PC-3 (cell line): ENCODE measurements around the gene UTS2R. TPM values are rescaled to one million over a fixed set of nuclear protein-coding genes. Genes with fewer than 3 reads are reported as not detected.

Experiments
- ATAC-seq: fragments of 200-7000 bp; cut with Tn5 transposase; 2 replicates; pipeline ENCODE4 v1.9.1; 2020; ENCODE audit warnings: mild to moderate bottlenecking, moderate library complexity
- BruUV-seq: library from RNA; stranded (reverse); fragments of 400-500 nt; replicated peaks from 2 replicates; lab custom pipeline; 2021; lab: Mats Ljungman, UMichigan
- CTCF ChIA-PET: fragments of 300-600 bp; sonication (Branson Sonifier 250); formaldehyde crosslinking; loops from one replicate; lab custom pipeline; 2022; ENCODE audit warnings: antibody characterized with exemption; lab: Charles Lee
- POLR2A ChIA-PET: fragments of 300-600 bp; sonication (Branson Sonifier 250); formaldehyde crosslinking; loops from one replicate; lab custom pipeline; 2022; ENCODE audit warnings: antibody characterized with exemption; ENCODE audit not compliant: unreplicated experiment; lab: Charles Lee
- DNase-seq: peaks from one replicate; pipeline ENCODE4 v3.0.0-alpha.2; 2015
- H2AFZ ChIP-seq: fragments of 300-600 bp; sonication (generic); 2 replicates; pipeline ENCODE4 v1.6.0; 2016; ENCODE audit warnings: antibody characterized with exemption, low read length
- H3F3A ChIP-seq: fragments of 300-600 bp; sonication (generic); one replicate; pipeline ENCODE4 v1.6.0; 2017; ENCODE audit warnings: antibody characterized with exemption, low read length, control low read depth, mild to moderate bottlenecking; ENCODE audit not compliant: unreplicated experiment
- H3K27ac ChIP-seq: fragments of 300-600 bp; sonication (generic); 2 replicates; pipeline ENCODE4 v1.5.1; 2016; ENCODE audit warnings: mild to moderate bottlenecking, low read length
- H3K27me3 ChIP-seq: fragments of 300-600 bp; sonication (generic); 2 replicates; pipeline ENCODE4 v1.6.1; 2016; ENCODE audit warnings: low read length, mixed read lengths
- H3K36me3 ChIP-seq: fragments of 300-600 bp; sonication (generic); 2 replicates; pipeline ENCODE4 v1.6.1; 2016; ENCODE audit warnings: low read depth, mixed run types, low read length, mixed read lengths
- H3K4me1 ChIP-seq: fragments of 300-600 bp; sonication (generic); 2 replicates; pipeline ENCODE4 v1.5.1; 2016; ENCODE audit warnings: low read length; ENCODE audit not compliant: insufficient read depth
- H3K4me2 ChIP-seq: fragments of 300-600 bp; sonication (generic); 2 replicates; pipeline ENCODE4 v1.6.0; 2016; ENCODE audit warnings: low read length
- H3K4me3 ChIP-seq: fragments of 300-600 bp; sonication (generic); 2 replicates; pipeline ENCODE4 v1.5.1; 2016; ENCODE audit warnings: mild to moderate bottlenecking, low read length, mixed read lengths
- H3K79me2 ChIP-seq: fragments of 300-600 bp; sonication (generic); 2 replicates; pipeline ENCODE4 v1.6.1; 2017; ENCODE audit warnings: low read length, mixed read lengths
- H3K9ac ChIP-seq: fragments of 300-600 bp; sonication (generic); 2 replicates; pipeline ENCODE4 v1.6.0; 2016; ENCODE audit warnings: mild to moderate bottlenecking, low read length
- H3K9me2 ChIP-seq: fragments of 300-600 bp; sonication (generic); replicated peaks from 2 replicates; pipeline ENCODE4 v1.6.1; 2016; ENCODE audit warnings: mixed run types, low read length, mixed read lengths
- H3K9me3 ChIP-seq: fragments of 300-600 bp; sonication (generic); 2 replicates; pipeline ENCODE4 v1.6.1; 2016; ENCODE audit warnings: low read length, mixed read lengths
- H4K20me1 ChIP-seq: fragments of 300-600 bp; sonication (generic); 2 replicates; pipeline ENCODE4 v1.6.1; 2016; ENCODE audit warnings: low read length, mixed read lengths
- CTCF ChIP-seq: fragments of 300-600 bp; sonication (generic); conservative IDR thresholded peaks from 2 replicates; pipeline ENCODE4 v1.5.1; 2017; ENCODE audit warnings: antibody characterized with exemption, low read depth, mild to moderate bottlenecking, low read length
- EZH2 ChIP-seq: fragments of 300-600 bp; sonication (generic); IDR thresholded peaks from one replicate; pipeline ENCODE4 v1.6.1; 2017; ENCODE audit warnings: antibody characterized with exemption, mild to moderate bottlenecking, low read length; ENCODE audit not compliant: unreplicated experiment
- EZH2phosphoT487 ChIP-seq: fragments of 300-600 bp; sonication (generic); IDR thresholded peaks from 2 replicates; pipeline ENCODE4 v1.6.1; 2018; ENCODE audit warnings: mild to moderate bottlenecking, antibody characterized with exemption, low read length, borderline replicate concordance
- intact Hi-C: fragments of 100-400 bp; cut with micrococcal nuclease; formaldehyde crosslinking; loops from 2 replicates; pipeline ENCODE4 v1.9.0; 2023
- total RNA-seq: library from RNA; depleted of rRNA; stranded (reverse); fragments of >200 nt; gene quantifications from 2 replicates; pipeline ENCODE4 v1.2.3, GENCODE V29; 2014

Gene UTS2R
- total RNA-seq, 1 experiment from 2014 or later, result not detected

GRCh38 chr17:82325286-82326180, 46.0 kb upstream of the UTS2R start:
- peaks cover 3% of the 10 kb centered on the region for H3F3A ChIP-seq
- BruUV-seq, result no TSS peak
- intact Hi-C loops, result no loop called here
- TF ChIP-seq CTCF (no peak), EZH2phosphoT487 (no peak), EZH2 (no peak)
- no peaks in the 10 kb centered on the region for H4K20me1 ChIP-seq
- no peak overlapping the region for H2AFZ ChIP-seq
- ATAC-seq, result no peak
- H3K27ac ChIP-seq, result no peak overlapping the region
- H3K36me3 ChIP-seq, result no peaks in the 10 kb centered on the region
- ChIA-PET POLR2A (no interaction called here), CTCF (no interaction called here)
- no peak overlapping the region for H3K4me3 ChIP-seq
- no peaks in the 10 kb centered on the region for H3K9me2 ChIP-seq
- H3K79me2 ChIP-seq, result no peaks in the 10 kb centered on the region
- no peaks in the 10 kb centered on the region for H3K9me3 ChIP-seq
- no peak overlapping the region for H3K9ac ChIP-seq
- no peak overlapping the region for H3K4me2 ChIP-seq
- no peak for DNase-seq
- H3K27me3 ChIP-seq, result no peaks in the 10 kb centered on the region
- peaks cover 6% of the 10 kb centered on the region; the same call in 1 of the 2 replicates for H3K4me1 ChIP-seq

GRCh38 chr17:82327289-82327688, 44.3 kb upstream of the UTS2R start:
- H3K36me3 ChIP-seq, result no peaks in the 10 kb centered on the region
- ChIA-PET CTCF (no interaction called here), POLR2A (no interaction called here)
- intact Hi-C loops, result no loop called here
- no peak for TF ChIP-seq CTCF
- no peak for TF ChIP-seq EZH2phosphoT487
- no peak for TF ChIP-seq EZH2
- no peaks in the 10 kb centered on the region for H3K9me3 ChIP-seq
- no peak overlapping the region for H3K9ac ChIP-seq
- no peak overlapping the region for H3K4me2 ChIP-seq
- no peak for ATAC-seq
- DNase-seq, result no peak
- H3K9me2 ChIP-seq, result no peaks in the 10 kb centered on the region
- no peak overlapping the region for H2AFZ ChIP-seq
- H3F3A ChIP-seq, result no peaks in the 10 kb centered on the region
- no peaks in the 10 kb centered on the region for H3K27me3 ChIP-seq
- peaks cover 1% of the 10 kb centered on the region for H3K79me2 ChIP-seq
- no peak overlapping the region for H3K27ac ChIP-seq
- BruUV-seq, result no TSS peak
- peaks cover 21% of the 10 kb centered on the region for H3K4me1 ChIP-seq
- H4K20me1 ChIP-seq, result no peaks in the 10 kb centered on the region
- H3K4me3 ChIP-seq, result no peak overlapping the region

GRCh38 chr17:82327757-82328140, 43.8 kb upstream of the UTS2R start:
- no peaks in the 10 kb centered on the region for H3K9me2 ChIP-seq
- no TSS peak for BruUV-seq
- intact Hi-C loops, result no loop called here
- no peaks in the 10 kb centered on the region for H3F3A ChIP-seq
- no peaks in the 10 kb centered on the region for H3K9me3 ChIP-seq
- TF ChIP-seq EZH2 (no peak), EZH2phosphoT487 (no peak), CTCF (no peak)
- no peaks in the 10 kb centered on the region for H3K27me3 ChIP-seq
- ATAC-seq, result no peak
- CTCF ChIA-PET, result no interaction called here
- H2AFZ ChIP-seq, result no peak overlapping the region
- peaks cover 25% of the 10 kb centered on the region for H3K4me1 ChIP-seq
- H3K27ac ChIP-seq, result no peak overlapping the region
- H3K4me2 ChIP-seq, result no peak overlapping the region
- no peak overlapping the region for H3K9ac ChIP-seq
- POLR2A ChIA-PET, result no interaction called here
- H3K4me3 ChIP-seq, result no peak overlapping the region
- no peak for DNase-seq
- no peaks in the 10 kb centered on the region for H3K36me3 ChIP-seq
- no peaks in the 10 kb centered on the region for H4K20me1 ChIP-seq
- H3K79me2 ChIP-seq, result peaks cover 6% of the 10 kb centered on the region
